HepG2 (cell line): ENCODE results near the gene ACSM5. TPM values are rescaled to one million over a fixed set of nuclear protein-coding genes. Genes with fewer than 3 reads are reported as not detected.

Source experiments
- ASH2L ChIP-seq: fragments of 300-600, 200-600 bp; sonication (generic); IDR thresholded peaks from 2 replicates; pipeline ENCODE4 v1.7.0; 2017; ENCODE audit warnings: low read depth, mild to moderate bottlenecking, moderate library complexity, mixed read lengths, low read length; ENCODE audit not compliant: insufficient read length
- CREM ChIP-seq, 2 experiments: sonication (generic) in 1 of 2; formaldehyde crosslinking in 1 of 2; IDR thresholded peaks; 2 replicates each; pipeline versions ENCODE4 v1.4.0 to v1.6.1; 2016 to 2020; ENCODE audit warnings: antibody characterized with exemption in 1 of 2, mild to moderate bottlenecking in 1 of 2, missing genetic modification reagents in 1 of 2
- ELF3 ChIP-seq: IDR thresholded peaks from 2 replicates; pipeline ENCODE4 v1.6.1; 2016; ENCODE audit warnings: missing genetic modification reagents, missing compliant biosample characterization
- IRF1 ChIP-seq: sonication (generic); formaldehyde crosslinking; IDR thresholded peaks from 2 replicates; pipeline ENCODE4 v1.4.0; 2020; ENCODE audit warnings: low read depth, mild to moderate bottlenecking, missing genetic modification reagents
- KDM4B ChIP-seq: sonication (generic); formaldehyde crosslinking; IDR thresholded peaks from 2 replicates; pipeline ENCODE4 v1.4.0; 2020; ENCODE audit warnings: missing genetic modification reagents
- KIAA2018 ChIP-seq: sonication (generic); formaldehyde crosslinking; IDR thresholded peaks from 2 replicates; pipeline ENCODE4 v1.5.0; 2020; ENCODE audit warnings: mild to moderate bottlenecking, missing genetic modification reagents, borderline replicate concordance
- KLF6 ChIP-seq: IDR thresholded peaks from 2 replicates; pipeline ENCODE4 v1.8.0; 2016; ENCODE audit warnings: missing biosample characterization, missing genetic modification reagents
- PAX8 ChIP-seq: sonication (generic); formaldehyde crosslinking; IDR thresholded peaks from 2 replicates; pipeline ENCODE4 v1.8.0; 2022; ENCODE audit warnings: mild to moderate bottlenecking, missing genetic modification reagents, borderline replicate concordance
- SNRNP70 ChIP-seq: fragments of 200-400 bp; formaldehyde crosslinking; IDR thresholded peaks from 2 replicates; pipeline ENCODE4 v1.6.1; 2017; ENCODE audit warnings: mild to moderate bottlenecking, low read depth, low read length, moderate library complexity
- TMF1 ChIP-seq: sonication (generic); formaldehyde crosslinking; IDR thresholded peaks from 2 replicates; pipeline ENCODE4 v1.8.1; 2022; ENCODE audit warnings: low read depth, missing genetic modification reagents
- TRIM22 ChIP-seq: fragments of 450-650 bp; IDR thresholded peaks from 2 replicates; pipeline ENCODE4 v1.6.1; 2017
- ZNF34 ChIP-seq: sonication (generic); formaldehyde crosslinking; IDR thresholded peaks from 2 replicates; pipeline ENCODE4 v1.4.0; 2020; ENCODE audit warnings: mild to moderate bottlenecking, missing genetic modification reagents, borderline replicate concordance
- ZNF615 ChIP-seq: sonication (generic); formaldehyde crosslinking; IDR thresholded peaks from 2 replicates; pipeline ENCODE4 v1.5.0; 2020; ENCODE audit warnings: mild to moderate bottlenecking, missing genetic modification reagents, borderline replicate concordance
- ZNF703 ChIP-seq: sonication (generic); formaldehyde crosslinking; IDR thresholded peaks from 2 replicates; pipeline ENCODE4 v1.5.1; 2020; ENCODE audit warnings: missing genetic modification reagents, mild to moderate bottlenecking, moderate library complexity, borderline replicate concordance
- ZNF850 ChIP-seq: sonication (generic); formaldehyde crosslinking; conservative IDR thresholded peaks from 2 replicates; pipeline ENCODE4 v1.9.0; 2021; ENCODE audit warnings: mild to moderate bottlenecking, missing genetic modification reagents
- ZXDC ChIP-seq: sonication (generic); formaldehyde crosslinking; IDR thresholded peaks from 2 replicates; pipeline ENCODE4 v1.5.0; 2020; ENCODE audit warnings: mild to moderate bottlenecking, missing genetic modification reagents
- polyA plus RNA-seq, 8 experiments: library from polyadenylated mRNA; depleted of rRNA in 3 of 8; stranded (reverse) in 7 of 8; unstranded in 1 of 8; fragments of >200 nt; fragmentation: Illumina TruSeq in 4 of 8; extraction: Trizol in 4 of 8; gene quantifications; 2 replicates each; pipeline versions ENCODE4 v1.2.1 to v1.2.3, GENCODE V29; 2011 to 2016; ENCODE audit warnings: low read depth in 4 of 8, missing spikeins in 1 of 8, mixed read lengths in 1 of 8; ENCODE audit not compliant: insufficient read depth in 1 of 8
- total RNA-seq, 5 experiments: library from RNA; depleted of rRNA; stranded (reverse); fragments of >200 nt; fragmentation: Illumina TruSeq; extraction: Trizol; gene quantifications; 2 replicates each; pipeline ENCODE4 v1.2.3, GENCODE V29; 2016; ENCODE audit warnings: low read depth in 1 of 5

Gene ACSM5
- total and polyA plus RNA-seq, 2 of the 13 experiments (the other 11 are each of a cell fraction or from before 2014, with no cell fraction given): 9.1 to 15.0 TPM

GRCh38 chr16:20397468-20398074, 11.8 kb upstream of the ACSM5 start (continued):
- TF ChIP-seq KLF6 (CRISPR knock-in tag) (no peak), TMF1 (CRISPR knock-in tag) (no peak), TRIM22 (no peak), SNRNP70 (no peak), KDM4B (CRISPR knock-in tag) (no peak), ASH2L (peak; percentile 46), ZNF615 (no peak), ZNF34 (CRISPR knock-in tag) (no peak), ZXDC (CRISPR knock-in tag) (no peak), ELF3 (CRISPR knock-in tag) (peak; percentile 34), PAX8 (CRISPR knock-in tag) (no peak), CREM (IDR thresholded peaks at IDR 0.05) (peak; percentile 50; the same call in 1 of the 2 replicates), CREM (CRISPR knock-in tag; IDR thresholded peaks at IDR 0.05) (no peak), ZNF850 (0 out of 2 replicates have a peak, but pooled peaks have one; percentile 9), IRF1 (no peak), KIAA2018 (CRISPR knock-in tag) (0 out of 2 replicates have a peak, but pooled peaks have one; percentile 51), ZNF703 (CRISPR knock-in tag) (no peak)
